Caki2 (cell line): ENCODE results near the gene IL22RA1. TPM values are rescaled to one million over a fixed set of nuclear protein-coding genes. Genes with fewer than 3 reads are reported as not detected.

Experiments used
- DNase-seq: peaks from one replicate; pipeline ENCODE4 v3.0.0-alpha.2; 2015; ENCODE audit warnings: low read depth
- in situ Hi-C: cut with HindIII; loops from 2 replicates; pipeline ENCODE4 v1.10.0; 2016; ENCODE audit warnings: low sequenced_read_pairs, low pct_unique_long_range_greater_than_20kb, mixed read lengths
- total RNA-seq: library from RNA; depleted of rRNA; stranded (reverse); fragments of >200 nt; shearing (Covaris generic); gene quantifications from 2 replicates; pipeline ENCODE4 v1.2.3, GENCODE V29; 2014; ENCODE audit warnings: low replicate concordance

Gene IL22RA1
- total RNA-seq, 1 experiment from 2014 or later, result 0.68 TPM

- no peak for DNase-seq
- in situ Hi-C loops, result no loop called here
Measured at GRCh38 chr1:24173638-24174575, 31.0 kb upstream of the IL22RA1 start.

DNA sequence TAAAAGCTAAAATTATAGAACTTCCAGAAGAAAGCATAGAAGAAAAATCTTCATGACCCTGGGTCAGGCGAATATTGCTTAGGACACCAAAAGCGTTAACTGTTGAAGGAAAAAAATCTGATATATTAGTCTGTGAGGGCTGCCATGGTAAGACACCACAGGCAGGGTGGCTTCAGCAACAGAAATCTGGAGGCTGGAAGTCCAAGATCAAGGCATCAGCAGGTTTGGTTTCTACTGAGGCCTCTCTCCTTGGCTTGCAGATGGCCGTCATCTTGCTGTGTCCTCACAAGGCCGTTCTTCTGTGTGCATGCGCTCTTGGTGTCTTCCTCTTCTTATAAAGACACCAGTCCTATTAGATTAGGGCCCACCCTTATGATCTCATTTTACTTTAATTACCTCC, 29.7 kb upstream of the IL22RA1 start:
- in situ Hi-C loops, result no loop called here

DNA sequence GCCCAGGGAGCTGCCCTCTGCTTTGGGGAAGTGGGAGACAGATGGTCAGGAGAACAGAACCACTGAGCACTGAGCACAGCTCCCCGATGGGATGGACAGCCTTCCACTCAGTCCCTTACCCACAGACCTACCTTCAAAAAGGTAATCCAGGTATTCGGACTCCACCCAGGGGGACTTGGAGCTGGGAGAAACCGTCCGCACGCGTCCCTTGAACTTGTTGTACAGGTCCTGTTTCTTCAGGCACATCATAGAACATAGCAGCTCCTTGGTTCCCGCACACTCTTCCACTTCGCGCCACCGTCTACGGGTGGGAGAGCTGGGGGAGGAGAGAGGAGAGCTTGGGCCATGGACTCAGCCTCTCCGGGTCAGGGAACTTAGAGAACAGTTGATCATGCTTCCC, 26.3 kb upstream of the IL22RA1 start:
- no peak for DNase-seq
- in situ Hi-C loops, result no loop called here

More for the DNA sequence above, 29.7 kb upstream of the IL22RA1 start:
- no peak for DNase-seq

DNA sequence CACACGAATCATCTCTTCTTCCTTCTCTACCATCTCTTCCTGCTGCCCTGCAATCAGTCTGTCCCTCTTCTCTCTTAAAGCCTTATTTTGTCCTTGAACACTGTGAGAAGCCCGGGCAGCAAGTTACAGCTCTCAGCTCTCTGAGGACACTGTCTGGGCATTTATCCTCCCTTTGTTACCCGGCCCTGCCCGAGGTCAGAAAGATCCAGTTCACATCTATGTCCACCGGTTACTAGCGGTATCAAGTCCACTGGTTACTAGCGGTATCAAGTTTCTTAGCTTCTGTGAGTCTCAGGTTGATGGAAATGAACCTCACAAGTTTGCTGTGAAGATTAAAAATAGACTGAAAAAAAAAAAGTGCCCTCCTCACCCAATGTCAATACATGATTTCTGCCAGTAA, 25.3 kb upstream of the IL22RA1 start:
- no peak for DNase-seq
- in situ Hi-C loops, result no loop called here

DNA sequence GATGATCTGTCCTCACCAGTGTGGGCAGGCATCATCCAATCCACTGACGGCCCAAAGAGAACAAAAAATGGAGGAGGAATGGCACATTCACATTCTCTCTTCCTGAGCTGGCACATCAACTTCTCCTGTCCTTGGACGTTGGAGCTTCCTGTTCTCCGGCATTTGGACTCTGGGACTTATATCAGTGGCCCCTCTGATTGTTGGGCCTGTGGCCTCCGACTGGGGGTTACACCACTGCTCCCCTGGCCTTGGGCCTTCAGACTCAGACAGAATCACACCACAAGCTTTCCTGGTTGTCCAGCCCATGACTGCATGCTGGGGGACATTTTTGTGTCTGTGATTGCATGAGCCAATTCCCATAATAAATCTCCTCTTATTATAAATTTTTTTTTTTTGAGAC, 24.1 kb upstream of the IL22RA1 start:
- no peak for DNase-seq
- in situ Hi-C loops, result no loop called here

- in situ Hi-C loops, result no loop called here
- no peak for DNase-seq
Measured at GRCh38 chr1:24165500-24165899, 22.6 kb upstream of the IL22RA1 start.

GRCh38 chr1:24164004-24164403, 21.1 kb upstream of the IL22RA1 start:
- DNase-seq, result no peak
- in situ Hi-C loops, result no loop called here

DNA sequence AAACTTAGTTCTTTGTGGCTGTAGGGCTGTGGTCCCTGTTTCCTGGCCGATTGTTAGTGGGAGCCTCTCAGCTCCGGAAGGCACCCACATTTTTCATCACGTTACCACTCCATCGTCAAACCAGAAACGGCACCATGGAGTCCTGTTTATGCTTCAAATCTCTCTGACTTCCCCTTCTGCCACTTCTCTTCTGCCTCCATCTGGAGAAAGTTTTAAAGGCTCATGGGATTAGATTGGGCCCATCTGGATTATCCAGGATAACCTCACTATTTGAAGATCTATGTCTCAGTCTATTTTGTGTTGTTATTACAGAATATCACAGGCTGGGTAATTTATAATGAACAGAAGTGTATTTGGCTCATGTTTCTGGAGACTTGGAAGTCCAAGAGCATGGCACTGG, 19.3 kb upstream of the IL22RA1 start:
- DNase-seq, result no peak
- in situ Hi-C loops, result no loop called here

DNA sequence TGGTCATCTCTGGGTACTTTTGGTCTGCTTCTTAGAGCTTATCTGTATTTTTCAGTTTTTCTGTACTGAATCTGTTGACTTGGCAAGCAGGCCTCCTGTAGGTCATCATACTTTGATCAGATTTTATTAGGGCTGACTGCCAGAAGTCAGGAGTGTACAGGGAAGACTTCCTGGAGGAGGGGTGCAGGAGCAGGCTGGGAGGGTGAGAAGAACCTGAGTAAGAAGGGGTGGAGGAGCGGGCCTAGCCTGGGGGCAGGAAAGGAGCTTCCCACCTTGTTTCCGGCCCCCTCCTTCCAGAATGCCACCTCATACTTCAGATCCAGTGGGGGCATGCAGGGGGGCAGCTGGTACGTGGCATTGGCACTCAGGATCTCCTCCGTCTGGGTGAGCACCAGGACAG, 18.3 kb upstream of the IL22RA1 start:
- no peak for DNase-seq
- in situ Hi-C loops, result no loop called here

GRCh38 chr1:24159366-24159765, 16.4 kb upstream of the IL22RA1 start:
- DNase-seq, result no peak
- in situ Hi-C loops, result no loop called here

DNA sequence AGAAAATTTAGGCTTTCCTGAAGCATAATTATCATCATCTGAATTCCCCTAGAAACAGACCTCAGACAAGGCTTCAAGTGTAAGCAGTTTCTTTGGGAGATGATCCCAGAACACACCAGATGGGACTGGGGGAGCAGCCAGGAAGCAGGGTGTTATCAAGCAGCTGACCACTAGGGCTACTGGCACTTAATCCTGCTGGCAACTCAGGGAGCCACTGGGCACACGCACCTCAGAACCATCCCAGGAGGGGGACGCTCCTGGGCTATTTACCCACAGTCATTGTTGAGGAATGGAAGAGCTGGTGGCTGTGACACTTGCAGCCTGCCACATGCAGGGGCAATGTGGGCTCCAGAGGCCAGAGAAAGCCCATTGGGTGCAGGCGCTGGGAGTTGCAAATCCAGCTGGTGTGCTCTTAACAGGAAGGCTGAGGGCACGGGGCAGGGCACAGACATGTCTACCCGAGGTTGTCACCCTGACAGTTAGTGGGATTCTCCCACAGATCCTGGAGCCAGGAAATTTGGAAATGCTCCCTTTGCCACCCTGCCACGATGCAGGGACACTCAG, 15.1 kb upstream of the IL22RA1 start:
- DNase-seq, result no peak
- in situ Hi-C loops, result no loop called here

GRCh38 chr1:24156542-24157260, 13.8 kb upstream of the IL22RA1 start:
- DNase-seq, result no peak
- in situ Hi-C loops, result no loop called here

- DNase-seq, result no peak
- in situ Hi-C loops, result no loop called here
Measured at GRCh38 chr1:24155011-24155782, 12.3 kb upstream of the IL22RA1 start.

- DNase-seq, result no peak
- in situ Hi-C loops, result no loop called here
Measured at GRCh38 chr1:24154215-24154614, 11.3 kb upstream of the IL22RA1 start.

DNA sequence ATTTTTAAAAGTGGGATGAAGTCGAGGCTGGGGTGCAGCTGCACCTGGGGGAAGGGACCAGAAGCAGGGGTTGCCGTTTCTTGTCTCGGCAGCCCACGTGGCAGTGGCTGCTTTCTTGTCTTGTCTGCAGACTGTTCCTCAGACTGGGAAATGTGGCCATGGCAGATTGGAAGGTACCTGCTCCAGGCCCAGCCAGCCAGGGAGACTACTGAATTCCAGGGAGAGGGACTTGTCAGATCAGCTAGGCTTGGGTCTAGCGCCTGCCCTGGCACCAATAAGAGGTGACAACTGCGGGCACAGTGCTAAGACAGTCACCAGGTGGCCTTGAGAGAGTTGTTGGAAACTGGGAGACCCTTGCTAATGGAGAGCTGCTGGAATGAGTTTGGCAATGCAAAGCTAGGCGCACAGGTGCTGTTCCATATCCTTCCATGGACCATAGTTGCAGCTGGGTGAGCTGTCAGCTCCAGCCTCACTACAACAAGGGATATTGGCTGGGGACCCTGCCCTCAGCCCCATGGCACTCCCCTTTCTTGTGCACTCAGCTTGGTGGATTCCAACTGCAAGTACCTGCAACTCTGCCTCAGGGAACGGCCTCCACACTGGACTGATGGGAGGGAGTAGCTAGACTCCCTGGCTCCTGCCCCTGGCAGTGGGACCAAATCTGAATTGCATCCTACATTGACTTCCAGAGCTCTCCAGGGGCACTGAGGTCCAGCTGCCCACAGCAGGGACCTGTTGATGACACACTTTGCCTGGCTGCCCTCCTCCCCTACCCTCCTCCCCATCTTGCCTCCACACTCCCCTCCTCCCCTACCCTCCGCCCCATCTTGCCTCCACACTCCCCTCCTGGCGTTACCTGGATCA, 9.9 kb upstream of the IL22RA1 start:
- in situ Hi-C loops, result no loop called here
- no peak for DNase-seq

GRCh38 chr1:24151175-24151533, 8.2 kb upstream of the IL22RA1 start:
- DNase-seq, result no peak
- in situ Hi-C loops, result no loop called here

- DNase-seq, result peak; percentile 86
- in situ Hi-C loops, result no loop called here
Measured at GRCh38 chr1:24150234-24151174, 7.6 kb upstream of the IL22RA1 start.
